Mammary epithelial cell (primary cell): ENCODE data around the gene ZNF619.

ENCODE experiments used
- EZH2 ChIP-seq: IDR thresholded peaks from 2 replicates; pipeline ENCODE4 v1.6.1; 2012; ENCODE audit warnings: low read length, inconsistent platforms, borderline replicate concordance
- TF ChIP-seq, protein P1 (sequence below), 2 donors: IDR thresholded peaks in 1 of 2; conservative IDR thresholded peaks in 1 of 2; 2 replicates each; pipeline ENCODE4 v1.5.1; 2011 to 2012; ENCODE audit warnings: inconsistent platforms in 2 of 2, low read length in 2 of 2, mild to moderate bottlenecking in 2 of 2, control low read depth in 1 of 2, low read depth in 1 of 2; ENCODE audit not compliant: insufficient read depth in 1 of 2; ENCODE audit errors: extremely low read depth in 1 of 2

DNA sequence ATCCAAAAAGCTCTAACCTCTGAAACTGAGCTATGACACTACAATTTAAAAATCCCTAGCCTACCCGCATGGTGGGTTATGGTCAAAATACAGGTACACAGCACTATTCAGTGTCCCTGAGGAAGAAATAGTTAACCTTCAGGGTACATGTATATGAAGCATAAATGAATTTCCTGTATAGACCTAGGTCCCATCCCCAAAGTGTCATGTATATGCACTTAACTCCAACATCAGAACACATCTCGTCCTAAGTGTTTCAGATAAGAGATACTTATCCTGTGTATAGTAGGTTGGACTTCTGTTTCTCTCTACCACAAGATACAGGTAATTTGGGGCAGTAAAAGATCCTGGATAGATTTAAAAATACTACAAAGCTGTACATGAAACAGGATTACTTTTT is 13.3 kb upstream of the ZNF619 start:
- TF ChIP-seq, protein P1, sequence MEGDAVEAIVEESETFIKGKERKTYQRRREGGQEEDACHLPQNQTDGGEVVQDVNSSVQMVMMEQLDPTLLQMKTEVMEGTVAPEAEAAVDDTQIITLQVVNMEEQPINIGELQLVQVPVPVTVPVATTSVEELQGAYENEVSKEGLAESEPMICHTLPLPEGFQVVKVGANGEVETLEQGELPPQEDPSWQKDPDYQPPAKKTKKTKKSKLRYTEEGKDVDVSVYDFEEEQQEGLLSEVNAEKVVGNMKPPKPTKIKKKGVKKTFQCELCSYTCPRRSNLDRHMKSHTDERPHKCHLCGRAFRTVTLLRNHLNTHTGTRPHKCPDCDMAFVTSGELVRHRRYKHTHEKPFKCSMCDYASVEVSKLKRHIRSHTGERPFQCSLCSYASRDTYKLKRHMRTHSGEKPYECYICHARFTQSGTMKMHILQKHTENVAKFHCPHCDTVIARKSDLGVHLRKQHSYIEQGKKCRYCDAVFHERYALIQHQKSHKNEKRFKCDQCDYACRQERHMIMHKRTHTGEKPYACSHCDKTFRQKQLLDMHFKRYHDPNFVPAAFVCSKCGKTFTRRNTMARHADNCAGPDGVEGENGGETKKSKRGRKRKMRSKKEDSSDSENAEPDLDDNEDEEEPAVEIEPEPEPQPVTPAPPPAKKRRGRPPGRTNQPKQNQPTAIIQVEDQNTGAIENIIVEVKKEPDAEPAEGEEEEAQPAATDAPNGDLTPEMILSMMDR (conservative IDR thresholded peaks at IDR 0.05 in 1 of 2, IDR thresholded peaks at IDR 0.05 in 1 of 2; ENCODE audit: extremely low read depth in 1 of 2, insufficient read depth in 1 of 2, low read depth in 1 of 2, low read length in 2 of 2), result no peak
- no peak for TF ChIP-seq EZH2
